ENCODE results near the gene AKAP13.

GRCh38 chr15:85525755-85526154 is 145.4 kb downstream of the AKAP13 start:
- TF ChIP-seq, protein P1, sequence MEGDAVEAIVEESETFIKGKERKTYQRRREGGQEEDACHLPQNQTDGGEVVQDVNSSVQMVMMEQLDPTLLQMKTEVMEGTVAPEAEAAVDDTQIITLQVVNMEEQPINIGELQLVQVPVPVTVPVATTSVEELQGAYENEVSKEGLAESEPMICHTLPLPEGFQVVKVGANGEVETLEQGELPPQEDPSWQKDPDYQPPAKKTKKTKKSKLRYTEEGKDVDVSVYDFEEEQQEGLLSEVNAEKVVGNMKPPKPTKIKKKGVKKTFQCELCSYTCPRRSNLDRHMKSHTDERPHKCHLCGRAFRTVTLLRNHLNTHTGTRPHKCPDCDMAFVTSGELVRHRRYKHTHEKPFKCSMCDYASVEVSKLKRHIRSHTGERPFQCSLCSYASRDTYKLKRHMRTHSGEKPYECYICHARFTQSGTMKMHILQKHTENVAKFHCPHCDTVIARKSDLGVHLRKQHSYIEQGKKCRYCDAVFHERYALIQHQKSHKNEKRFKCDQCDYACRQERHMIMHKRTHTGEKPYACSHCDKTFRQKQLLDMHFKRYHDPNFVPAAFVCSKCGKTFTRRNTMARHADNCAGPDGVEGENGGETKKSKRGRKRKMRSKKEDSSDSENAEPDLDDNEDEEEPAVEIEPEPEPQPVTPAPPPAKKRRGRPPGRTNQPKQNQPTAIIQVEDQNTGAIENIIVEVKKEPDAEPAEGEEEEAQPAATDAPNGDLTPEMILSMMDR (conservative IDR thresholded peaks at IDR 0.05): no peak
- no peak for TF ChIP-seq ZFX (IDR thresholded peaks at IDR 0.05)

Measured in C4-2B (cell line).